Smooth muscle cell (in vitro differentiated cells): ENCODE measurements around the gene CHD9. TPM values are rescaled to one million over a fixed set of nuclear protein-coding genes. Genes with fewer than 3 reads are reported as not detected.
A peak's percentile ranks its signal among the peaks of the same experiment; 100 is the strongest.

Source experiments
- DNase-seq: peaks from one replicate; lab custom pipeline; 2025; ENCODE audit not compliant: unreplicated experiment; lab: John Stamatoyannopoulos, UW
- H2AFZ ChIP-seq: fragments of 200-600 bp; sonication (generic); 2 replicates; pipeline ENCODE4 v1.6.0; 2016; ENCODE audit warnings: antibody characterized with exemption, low read depth, mild to moderate bottlenecking
- H3F3A ChIP-seq: fragments of 200-600 bp; sonication (generic); 2 replicates; pipeline ENCODE4 v1.6.0; 2017; ENCODE audit warnings: antibody characterized with exemption, low read depth
- H3K27ac ChIP-seq: fragments of 200-600 bp; sonication (generic); 2 replicates; pipeline ENCODE4 v1.5.1; 2016; ENCODE audit warnings: low read depth, mild to moderate bottlenecking
- H3K27me3 ChIP-seq: fragments of 200-600 bp; sonication (generic); 2 replicates; pipeline ENCODE4 v1.6.1; 2016; ENCODE audit warnings: low read depth, mild to moderate bottlenecking
- H3K36me3 ChIP-seq: fragments of 200-600 bp; sonication (generic); 2 replicates; pipeline ENCODE4 v1.5.1; 2016; ENCODE audit warnings: low read depth
- H3K4me1 ChIP-seq: fragments of 200-600 bp; sonication (generic); 2 replicates; pipeline ENCODE4 v1.5.1; 2016; ENCODE audit warnings: low read depth
- H3K4me2 ChIP-seq: fragments of 200-600 bp; sonication (generic); 2 replicates; pipeline ENCODE4 v1.6.0; 2016; ENCODE audit warnings: mild to moderate bottlenecking
- H3K4me3 ChIP-seq: fragments of 200-600 bp; sonication (generic); 2 replicates; pipeline ENCODE4 v1.5.1; 2016; ENCODE audit warnings: mild to moderate bottlenecking
- H3K79me2 ChIP-seq: fragments of 200-600 bp; sonication (generic); 2 replicates; pipeline ENCODE4 v1.6.0; 2016; ENCODE audit warnings: low read depth, mild to moderate bottlenecking
- H3K9ac ChIP-seq: fragments of 200-600 bp; sonication (generic); 2 replicates; pipeline ENCODE4 v1.6.0; 2016; ENCODE audit warnings: low read depth
- H3K9me3 ChIP-seq: fragments of 200-600 bp; sonication (generic); replicated peaks from 2 replicates; pipeline ENCODE4 v1.5.1; 2016; ENCODE audit warnings: low read depth
- H4K20me1 ChIP-seq: fragments of 200-600 bp; sonication (generic); 2 replicates; pipeline ENCODE4 v1.6.0; 2016; ENCODE audit warnings: low read depth
- CTCF ChIP-seq: fragments of 200-600 bp; sonication (generic); IDR thresholded peaks from 2 replicates; pipeline ENCODE4 v1.5.1; 2017; ENCODE audit warnings: borderline replicate concordance, mild to moderate bottlenecking, antibody characterized with exemption; ENCODE audit not compliant: insufficient read depth, poor library complexity, severe bottlenecking
- WGBS: methylation state at CpG from one replicate; pipeline ENCODE4 v1.1.7; 2016; ENCODE audit warnings: low lambda C conversion rate; 5-methylcytosine and 5-hydroxymethylcytosine counted together
- polyA plus RNA-seq: library from polyadenylated mRNA; unstranded; fragments of >200 nt; fragmentation: Nextera tagmentation; extraction: Ambion mirVana; gene quantifications from 2 replicates; pipeline ENCODE4 v1.2.1, GENCODE V29; 2016
- total RNA-seq: library from RNA; depleted of rRNA; stranded (reverse); fragments of >200 nt; gene quantifications from 2 replicates; pipeline ENCODE4 v1.2.3, GENCODE V29; 2014

Gene CHD9
- total and polyA plus RNA-seq, 2 experiments from 2014 or later = 43.7 to 117 TPM

- Histone ChIP-seq H3K9me3 (no peaks in the 10 kb centered on the region), H3K4me1 (no peaks in the 10 kb centered on the region), H3K9ac (no peak overlapping the region), H4K20me1 (no peaks in the 10 kb centered on the region), H3K27ac (peak overlapping the region; percentile 54), H2AFZ (no peak overlapping the region), H3F3A (peaks cover 25% of the 10 kb centered on the region), H3K4me3 (no peak overlapping the region), H3K79me2 (peaks cover 43% of the 10 kb centered on the region), H3K4me2 (no peak overlapping the region), H3K36me3 (no peaks in the 10 kb centered on the region), H3K27me3 (no peaks in the 10 kb centered on the region)
- DNase-seq = no peak
- 42% methylated on average over 3 of the region's 3 CpGs for WGBS
- TF ChIP-seq CTCF = no peak
Observed at GRCh38 chr16:53123747-53124146, 69.0 kb downstream of the CHD9 start.

- Histone ChIP-seq H3K4me2 (no peak overlapping the region), H3K4me3 (no peak overlapping the region), H4K20me1 (no peaks in the 10 kb centered on the region), H3K9me3 (no peaks in the 10 kb centered on the region), H3K27ac (no peak overlapping the region), H3F3A (peaks cover 18% of the 10 kb centered on the region), H2AFZ (no peak overlapping the region), H3K27me3 (no peaks in the 10 kb centered on the region), H3K9ac (no peak overlapping the region), H3K4me1 (peaks cover 9% of the 10 kb centered on the region), H3K79me2 (peaks cover 43% of the 10 kb centered on the region), H3K36me3 (no peaks in the 10 kb centered on the region)
- no peak for DNase-seq
- TF ChIP-seq CTCF = no peak
- 98% methylated on average over 5 of the region's 5 CpGs for WGBS
Observed at GRCh38 chr16:53126390-53126789, 71.6 kb downstream of the CHD9 start.

GRCh38 chr16:53129281-53130158 lies 74.7 kb downstream of the CHD9 start:
- no peaks in the 10 kb centered on the region for H3K36me3 ChIP-seq
- no peak for DNase-seq
- peak overlapping the region; percentile 99 for H3K27ac ChIP-seq
- peaks cover 27% of the 10 kb centered on the region for H4K20me1 ChIP-seq
- peaks cover 17% of the 10 kb centered on the region for H3K4me1 ChIP-seq
- H3F3A ChIP-seq = peaks cover 3% of the 10 kb centered on the region
- peak overlapping the region; percentile 95 for H3K4me2 ChIP-seq
- WGBS = 26% methylated on average over 25 of the region's 25 CpGs
- H3K79me2 ChIP-seq = peaks cover 63% of the 10 kb centered on the region
- TF ChIP-seq CTCF = no peak
- no peaks in the 10 kb centered on the region for H3K9me3 ChIP-seq
- H3K4me3 ChIP-seq = peak overlapping the region; percentile 93
- H2AFZ ChIP-seq = peak overlapping the region; percentile 88
- no peaks in the 10 kb centered on the region for H3K27me3 ChIP-seq
- H3K9ac ChIP-seq = peak overlapping the region; percentile 97
